Measurements from ENCODE around the gene NFATC2.

The NFATC2 gene

GRCh38 chr20:51362254-51362653 is 180.3 kb downstream of the NFATC2 start:
- no peak overlapping the region for H3K4me3 ChIP-seq (replicated peaks in 1 of 2; ENCODE audit: low read depth in 2 of 2, low read length in 2 of 2)
- DNase-seq (ENCODE audit: low read depth in 2 of 2), result no peak
- no peak for TF ChIP-seq CTCF (IDR thresholded peaks at IDR 0.05; ENCODE audit: low read depth, low read length)

- no peak overlapping the region for H3K4me3 ChIP-seq (replicated peaks in 1 of 2; ENCODE audit: low read depth in 2 of 2, low read length in 2 of 2)
- DNase-seq (ENCODE audit: low read depth in 2 of 2), result no peak
- TF ChIP-seq CTCF (IDR thresholded peaks at IDR 0.05; ENCODE audit: low read depth, low read length), result no peak
These were observed 181.3 kb downstream of the NFATC2 start for GRCh38 chr20:51361258-51361657.

- no peak for TF ChIP-seq CTCF (IDR thresholded peaks at IDR 0.05; ENCODE audit: low read depth, low read length)
- no peak overlapping the region for H3K4me3 ChIP-seq (replicated peaks in 1 of 2; ENCODE audit: low read depth in 2 of 2, low read length in 2 of 2)
- peak; percentile 95 to 99 for DNase-seq (ENCODE audit: low read depth in 2 of 2)
These were observed 181.9 kb downstream of the NFATC2 start for GRCh38 chr20:51360451-51361201.

- peak in 1 of 2 donors; percentile 45 for DNase-seq (ENCODE audit: low read depth in 2 of 2)
- no peak overlapping the region for H3K4me3 ChIP-seq (replicated peaks in 1 of 2; ENCODE audit: low read depth in 2 of 2, low read length in 2 of 2)
- TF ChIP-seq CTCF (IDR thresholded peaks at IDR 0.05; ENCODE audit: low read depth, low read length), result no peak
These were observed 182.6 kb downstream of the NFATC2 start for GRCh38 chr20:51359947-51360346.

GRCh38 chr20:51359401-51359800 is 183.1 kb downstream of the NFATC2 start:
- no peak overlapping the region for H3K4me3 ChIP-seq (replicated peaks in 1 of 2; ENCODE audit: low read depth in 2 of 2, low read length in 2 of 2)
- DNase-seq (ENCODE audit: low read depth in 2 of 2), result no peak
- TF ChIP-seq CTCF (IDR thresholded peaks at IDR 0.05; ENCODE audit: low read depth, low read length), result no peak

- no peak overlapping the region for H3K4me3 ChIP-seq (replicated peaks in 1 of 2; ENCODE audit: low read depth in 2 of 2, low read length in 2 of 2)
- no peak for TF ChIP-seq CTCF (IDR thresholded peaks at IDR 0.05; ENCODE audit: low read depth, low read length)
- DNase-seq (ENCODE audit: low read depth in 2 of 2), result no peak
These were observed 184.3 kb downstream of the NFATC2 start for GRCh38 chr20:51358032-51358724.

All from cardiac fibroblast (primary cell).